SK-N-MC (cell line): ENCODE data around the gene RGPD8.
"Not testable (repeated sequence)": the region's sequence is repeated elsewhere in the genome, so short reads cannot be mapped to it uniquely, and the experiment has no call there.

ENCODE experiments used
- EZH2 ChIP-seq: fragments of 200-600 bp; sonication (generic); IDR thresholded peaks from one replicate; pipeline ENCODE4 v1.6.1; 2017; ENCODE audit warnings: antibody characterized with exemption
- POLR2AphosphoS5 ChIP-seq: IDR thresholded peaks from 2 replicates; pipeline ENCODE4 v1.6.1; 2012; ENCODE audit warnings: mild to moderate bottlenecking, low read depth, low read length, borderline replicate concordance

- TF ChIP-seq EZH2, POLR2AphosphoS5: not testable (repeated sequence)
These were observed 5.3 kb upstream of the RGPD8 start for GRCh38 chr2:112438603-112439261.
